ENCODE measurements around the gene BRSK2.

Gene BRSK2

DNA sequence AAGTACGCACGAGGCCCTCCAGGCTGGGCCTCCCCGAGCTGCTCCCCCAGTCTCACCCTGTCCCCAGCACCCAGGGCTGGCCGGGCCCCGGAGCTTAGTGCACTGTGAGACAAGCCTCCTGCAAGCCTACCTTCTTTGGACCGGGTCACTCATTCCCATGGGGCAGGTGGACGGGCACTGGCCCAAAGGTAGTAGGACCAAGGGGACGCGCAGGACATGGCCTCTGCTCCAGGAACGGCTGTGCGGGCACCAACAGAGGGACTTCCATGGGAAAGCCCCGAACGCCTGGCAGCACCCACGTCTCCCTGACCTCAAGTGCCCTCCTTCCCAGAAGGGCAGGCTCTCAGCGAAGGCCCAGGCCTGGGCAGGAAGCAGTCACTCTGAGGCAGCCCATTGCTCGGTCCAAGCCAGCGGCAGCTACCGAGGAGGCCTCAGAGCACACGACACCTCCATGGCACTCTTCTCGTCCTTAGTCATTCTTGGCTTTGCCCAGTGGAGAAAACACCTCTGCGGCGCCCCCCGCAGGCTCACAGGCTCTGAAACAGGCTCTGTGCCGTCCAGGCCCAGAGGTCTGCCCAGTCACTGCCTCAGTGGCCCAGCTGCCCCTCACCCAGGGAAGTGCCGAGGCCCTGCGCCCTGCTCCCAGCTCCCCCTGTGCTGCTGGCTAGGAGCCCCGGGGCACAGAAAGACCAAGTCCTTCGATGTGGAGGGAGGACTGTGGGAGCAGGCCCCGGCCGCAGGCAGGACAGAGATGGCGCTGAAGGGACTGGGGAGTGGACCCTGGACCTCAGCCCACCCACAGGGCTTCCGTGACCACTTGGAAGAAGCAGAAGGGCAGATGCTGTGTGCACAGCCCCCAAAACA, 93.1 kb downstream of the BRSK2 start:
- no peak for DNase-seq (ENCODE audit: low read depth in 2 of 2)

DNA sequence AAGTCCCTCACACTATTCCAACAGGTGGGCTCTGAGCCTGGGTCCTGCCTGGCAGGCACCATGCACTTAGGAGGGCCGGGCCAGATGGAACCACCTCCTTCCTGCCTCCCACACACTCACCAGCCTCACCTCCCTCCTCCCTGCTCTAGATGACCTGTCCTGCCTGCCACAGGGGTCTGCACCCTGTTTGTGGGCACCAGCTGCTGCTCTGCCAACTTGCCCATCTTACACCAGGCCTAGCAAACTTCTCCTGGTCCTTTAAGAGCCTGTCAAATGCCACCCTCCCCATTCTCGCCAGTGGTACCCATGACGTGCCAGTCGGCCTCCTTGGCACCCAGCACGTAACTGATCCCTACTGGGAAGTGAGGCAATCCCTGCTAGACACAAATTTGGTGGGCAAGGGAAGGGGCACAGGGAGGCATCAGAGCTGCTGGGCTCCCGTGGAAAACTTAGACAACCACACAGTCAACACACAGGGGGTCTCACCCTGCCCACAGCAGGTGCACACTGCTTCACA, 93.8 kb downstream of the BRSK2 start:
- DNase-seq (ENCODE audit: low read depth in 2 of 2) = no peak

DNA sequence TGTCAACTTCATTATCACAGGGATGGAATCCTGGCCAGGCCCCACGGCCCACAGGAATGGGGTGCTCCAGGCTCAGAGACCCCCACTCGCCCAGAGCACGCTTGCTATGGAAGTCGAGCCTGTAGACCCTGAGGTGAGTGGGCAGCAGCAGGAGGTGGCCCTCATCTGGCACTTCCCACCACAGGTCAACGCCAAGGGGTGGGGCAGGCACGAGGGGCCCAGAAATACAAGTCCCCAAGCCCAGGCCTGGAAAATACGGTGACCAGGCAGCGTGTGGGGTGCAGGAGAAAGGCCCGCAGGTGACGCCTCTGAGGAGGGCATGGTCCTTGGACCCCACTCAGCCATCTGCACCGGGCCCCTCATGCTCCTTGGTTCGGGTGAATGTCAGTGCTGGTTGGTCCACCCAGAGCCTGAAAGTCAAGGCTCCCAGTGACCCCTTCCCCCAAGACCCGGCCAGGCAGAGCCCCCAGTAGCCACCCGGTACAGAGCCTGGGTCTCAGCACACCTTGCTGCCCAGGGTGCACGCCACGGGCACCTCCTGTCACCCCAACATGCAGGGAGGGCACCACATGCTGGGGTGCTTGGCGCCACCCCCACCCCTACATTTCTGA, 94.4 kb downstream of the BRSK2 start:
- DNase-seq (ENCODE audit: low read depth in 2 of 2) = no peak

DNA sequence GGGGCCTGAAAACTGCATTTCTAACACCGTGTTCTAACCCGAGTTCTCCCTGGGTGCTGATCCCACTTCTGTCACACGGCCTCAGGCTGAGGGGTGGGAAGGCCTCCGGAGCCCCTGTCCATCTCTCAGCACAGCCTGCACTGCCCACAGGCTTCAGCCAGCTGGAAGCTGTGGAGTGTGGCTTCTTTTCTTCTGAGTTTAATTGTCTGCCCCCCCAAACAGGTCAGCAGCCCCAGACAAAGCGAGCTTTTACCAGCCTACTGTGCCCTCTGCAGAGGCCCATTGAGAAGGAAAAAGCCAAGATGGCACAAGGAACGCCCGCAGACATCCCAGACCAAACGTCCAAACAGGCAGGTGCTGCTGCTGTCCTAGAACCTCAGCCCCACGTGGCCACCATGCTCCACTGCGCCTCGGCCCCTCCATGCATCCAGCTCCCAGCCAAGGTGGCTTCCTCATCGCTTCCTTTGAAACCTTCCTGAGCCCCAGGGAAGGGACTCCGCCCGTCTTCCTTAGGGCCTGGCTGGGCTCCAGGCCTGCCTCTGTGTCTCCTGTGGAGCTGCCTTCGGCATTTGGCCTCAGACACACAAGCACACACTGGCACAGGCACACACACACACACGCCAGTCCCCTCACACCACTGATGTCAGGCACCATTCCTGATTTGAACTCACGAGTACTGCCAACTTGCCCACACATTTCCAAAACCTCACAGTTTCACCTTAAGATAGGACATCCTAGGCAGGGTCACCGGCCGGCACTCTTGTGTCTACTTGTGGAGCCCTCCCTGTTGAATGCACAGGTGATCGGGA, 95.2 kb downstream of the BRSK2 start:
- no peak for DNase-seq (ENCODE audit: low read depth in 2 of 2)

DNA sequence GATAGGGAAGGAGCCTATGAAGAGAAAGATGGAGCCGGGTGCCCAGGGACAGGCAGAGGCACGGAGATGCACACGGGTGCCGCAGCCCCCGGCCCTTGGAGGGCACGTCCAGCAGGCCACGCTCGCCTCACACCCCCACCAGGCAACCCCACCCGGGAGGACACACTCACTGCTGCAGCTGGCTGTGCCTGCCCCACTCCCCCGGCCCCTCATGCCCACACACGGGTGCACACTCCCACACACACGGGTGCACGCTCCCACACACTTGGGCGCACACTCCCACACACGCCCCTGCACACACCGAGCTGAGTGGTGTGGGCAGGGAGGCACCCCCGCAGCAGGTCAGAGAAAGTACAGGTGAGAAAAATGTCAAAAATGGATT, 95.8 kb downstream of the BRSK2 start:
- DNase-seq (ENCODE audit: low read depth in 2 of 2) = no peak

DNA sequence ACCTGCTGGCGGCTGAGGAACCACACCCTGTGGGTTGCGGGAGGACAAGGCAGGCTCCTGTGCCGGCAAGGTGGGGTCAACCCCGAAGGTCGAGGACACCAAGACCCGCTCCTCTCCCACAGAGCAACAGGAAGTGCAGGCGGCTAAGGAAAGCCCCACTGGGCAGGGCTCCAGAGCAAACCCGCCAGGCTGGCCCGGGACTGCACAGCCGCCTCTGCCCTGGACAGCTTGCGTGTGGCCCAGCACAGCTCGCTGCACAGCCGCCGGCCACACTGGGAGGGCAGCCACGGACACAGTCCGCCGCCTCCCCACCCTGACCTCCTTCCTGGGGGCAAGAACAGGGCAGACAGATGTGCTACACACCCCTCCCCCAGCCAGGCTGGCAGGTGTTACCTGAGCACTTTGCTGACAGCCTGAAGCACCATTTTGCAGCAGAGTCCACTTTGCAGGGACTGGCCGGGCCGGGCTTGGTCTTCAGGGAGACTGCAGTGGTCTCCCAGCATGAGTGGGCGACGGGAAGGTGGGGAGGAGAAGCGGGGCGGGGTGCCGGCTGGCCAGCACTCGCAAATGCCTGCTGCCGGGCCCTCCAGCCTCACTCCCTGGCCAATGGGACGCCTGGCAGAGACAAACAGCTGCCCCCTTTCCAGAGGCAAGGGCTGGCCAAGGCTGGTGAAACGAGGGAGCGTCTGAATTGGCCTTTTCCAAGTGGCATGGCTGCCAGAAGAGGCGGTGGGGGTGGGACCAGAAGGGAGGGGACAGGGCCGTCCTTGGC, 96.5 kb downstream of the BRSK2 start, which contains the start of gene MOB2:
TSS of gene MOB2 (minus strand) at position 726 of the 772 bp plus-strand sequence. CDS start at position 503, 223 bp downstream.
- no peak for DNase-seq (ENCODE audit: low read depth in 2 of 2)

DNA sequence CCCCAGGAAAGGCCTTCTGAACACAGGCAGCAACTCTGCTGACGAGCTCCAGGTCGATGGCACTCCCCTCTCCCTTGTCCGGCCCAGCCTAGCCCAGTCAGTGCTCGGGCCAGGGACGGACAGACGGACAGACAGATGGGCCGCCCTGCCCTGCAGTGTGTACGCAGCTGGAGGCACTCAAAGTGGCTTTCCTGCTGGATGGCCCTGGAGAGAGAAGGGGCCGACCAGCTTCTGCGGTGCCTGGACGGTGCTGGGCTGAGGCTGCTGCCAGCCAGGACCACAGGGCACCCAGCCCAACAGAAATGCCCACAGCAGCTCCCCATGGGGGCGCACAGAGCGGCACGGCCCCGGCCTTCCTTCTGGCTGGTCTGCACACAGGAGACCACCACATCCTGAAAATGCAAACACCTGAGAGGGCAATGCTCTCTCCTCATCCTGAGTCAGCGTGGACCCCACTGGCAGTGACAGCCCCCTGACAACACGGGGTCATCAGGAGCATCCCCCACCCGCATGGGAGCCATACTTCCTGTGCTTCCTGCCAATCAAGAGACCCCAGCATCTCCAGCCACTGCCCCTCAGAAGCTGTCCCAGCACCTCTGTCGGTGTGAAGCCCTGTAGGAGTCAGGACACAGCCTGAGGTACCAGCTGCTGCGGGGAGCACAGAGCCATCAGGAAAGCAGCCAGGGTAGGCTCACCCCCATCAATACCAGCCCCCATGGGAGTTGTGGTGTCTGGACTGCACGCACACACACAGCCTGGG, 97.5 kb downstream of the BRSK2 start:
- DNase-seq (ENCODE audit: low read depth in 2 of 2) = no peak

DNA sequence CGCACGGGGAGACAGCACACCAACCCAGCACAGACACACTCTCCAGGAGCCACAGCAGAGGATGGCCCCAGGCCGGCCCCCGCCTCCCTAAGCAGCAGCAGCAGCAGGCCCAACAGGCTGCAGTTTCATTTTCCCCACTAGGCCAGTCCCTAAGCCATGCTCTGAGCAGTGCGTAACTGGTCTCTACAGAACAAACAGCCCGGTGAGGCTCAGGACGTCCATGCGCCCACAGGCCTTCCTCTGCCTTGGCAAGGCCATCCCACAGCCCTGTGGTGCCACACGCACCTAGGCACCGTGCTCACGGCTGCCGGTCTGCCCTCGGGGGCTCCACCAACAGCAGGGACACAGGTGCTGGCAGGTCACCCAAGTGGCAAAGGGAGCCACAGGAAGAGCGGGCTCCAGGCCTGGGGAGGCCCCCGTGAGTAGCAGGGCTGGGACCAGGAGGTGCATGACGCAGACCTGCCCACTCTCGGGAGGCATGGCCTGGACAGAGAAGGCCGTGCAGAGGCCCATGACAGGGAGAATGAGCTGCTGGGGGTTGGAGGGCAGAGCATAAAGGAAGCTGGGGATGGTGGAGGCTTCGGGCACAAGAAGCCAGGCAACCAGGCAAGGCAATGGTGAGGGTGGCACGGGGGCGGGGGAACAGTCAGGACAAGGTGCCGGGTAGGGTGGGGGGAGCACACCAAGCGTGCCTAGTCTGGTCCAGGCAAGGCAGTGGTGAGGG, 98.3 kb downstream of the BRSK2 start:
- DNase-seq (ENCODE audit: low read depth in 2 of 2) = no peak

DNA sequence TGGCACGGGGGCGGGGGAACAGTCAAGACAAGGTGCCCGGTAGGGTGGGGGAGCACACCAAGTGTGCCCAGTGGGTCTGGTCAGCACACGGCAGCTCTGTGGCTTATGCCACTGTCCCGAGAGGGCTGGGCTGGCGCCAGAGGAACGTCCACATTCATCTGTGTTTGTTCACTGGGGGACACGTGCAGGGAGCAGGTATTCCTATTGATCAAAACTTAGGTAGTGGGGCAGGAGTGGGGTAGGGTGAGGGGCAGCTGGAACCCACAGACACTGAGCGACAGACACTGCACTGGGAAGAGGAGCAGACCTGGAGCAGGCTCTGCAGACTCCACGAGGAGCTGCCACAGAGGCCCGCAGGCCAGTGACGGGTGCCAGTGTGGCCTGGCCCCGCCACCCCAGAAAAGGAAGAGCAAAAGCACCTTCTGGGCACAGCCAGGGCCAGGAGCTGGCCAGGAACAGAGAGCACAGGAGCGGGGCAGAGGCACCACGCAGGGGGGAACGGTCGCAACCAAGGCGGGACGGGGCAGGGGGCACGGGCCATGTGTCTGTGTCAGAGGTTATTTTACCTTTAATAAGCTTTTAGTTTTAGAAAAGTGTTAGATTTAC, 98.9 kb downstream of the BRSK2 start:
- no peak for DNase-seq (ENCODE audit: low read depth in 2 of 2)

DNA sequence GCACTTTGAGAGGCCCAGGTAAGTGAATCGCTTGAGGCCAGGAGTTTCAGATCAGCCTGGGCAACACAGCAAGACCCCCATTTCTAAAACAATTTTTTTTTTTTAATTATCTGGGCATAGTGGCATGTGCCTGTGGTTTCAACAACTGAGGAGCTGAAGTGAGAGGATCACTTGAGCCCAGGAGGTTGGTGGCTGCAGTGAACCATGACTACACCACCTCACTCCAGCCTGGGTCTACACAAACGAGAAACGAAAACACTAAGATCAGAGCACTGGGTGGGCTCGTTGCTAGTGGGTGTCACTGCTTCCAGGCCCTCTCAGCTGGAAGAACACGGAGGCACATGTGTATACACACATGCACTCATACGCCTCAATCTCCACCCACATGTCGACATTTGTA, 100.9 kb downstream of the BRSK2 start:
- DNase-seq (ENCODE audit: low read depth in 2 of 2) = no peak

DNA sequence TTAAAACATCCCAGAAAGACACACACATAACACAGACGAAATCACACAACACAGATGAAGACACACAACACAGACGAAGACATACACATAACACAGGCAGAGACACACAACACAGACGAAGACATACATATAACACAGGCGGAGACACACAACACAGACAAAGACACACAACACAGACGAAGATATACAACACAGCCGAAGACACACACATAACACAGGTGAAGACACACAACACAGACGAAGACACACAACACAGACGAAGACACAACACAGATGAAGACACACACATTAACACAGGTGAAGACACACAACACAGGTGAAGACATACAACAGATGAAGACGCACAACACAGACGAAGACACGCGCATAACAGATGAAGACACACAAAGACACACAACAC, 101.6 kb downstream of the BRSK2 start:
- no peak for DNase-seq (ENCODE audit: low read depth in 2 of 2)

DNA sequence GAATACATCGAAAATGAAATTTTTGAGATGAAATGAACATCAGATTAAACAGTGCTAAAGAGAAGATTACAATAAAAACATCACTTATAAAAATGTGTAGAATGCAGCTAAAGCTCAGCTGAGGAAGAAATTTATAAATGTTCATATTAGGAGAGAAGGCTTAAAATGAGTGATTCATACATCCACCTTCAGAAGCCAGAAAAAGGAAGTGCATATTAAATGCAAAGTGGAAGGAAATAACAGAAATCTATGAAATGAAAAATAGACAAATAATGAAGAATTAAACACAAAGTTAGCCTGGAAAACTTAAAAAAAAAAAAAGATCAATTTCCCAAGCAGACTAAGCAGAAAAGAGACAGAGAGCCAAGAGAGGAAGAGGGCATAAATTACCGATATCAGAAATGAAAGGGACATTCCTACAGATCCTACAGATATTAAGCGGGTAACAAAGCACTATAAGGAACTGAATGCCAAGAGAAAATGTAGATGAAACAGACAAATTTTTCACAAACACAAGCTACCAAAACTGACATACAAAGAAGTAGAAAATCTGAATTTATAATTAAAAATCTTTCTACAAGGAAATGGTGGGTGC, 104.0 kb downstream of the BRSK2 start:
- DNase-seq (ENCODE audit: low read depth in 2 of 2) = no peak

DNA sequence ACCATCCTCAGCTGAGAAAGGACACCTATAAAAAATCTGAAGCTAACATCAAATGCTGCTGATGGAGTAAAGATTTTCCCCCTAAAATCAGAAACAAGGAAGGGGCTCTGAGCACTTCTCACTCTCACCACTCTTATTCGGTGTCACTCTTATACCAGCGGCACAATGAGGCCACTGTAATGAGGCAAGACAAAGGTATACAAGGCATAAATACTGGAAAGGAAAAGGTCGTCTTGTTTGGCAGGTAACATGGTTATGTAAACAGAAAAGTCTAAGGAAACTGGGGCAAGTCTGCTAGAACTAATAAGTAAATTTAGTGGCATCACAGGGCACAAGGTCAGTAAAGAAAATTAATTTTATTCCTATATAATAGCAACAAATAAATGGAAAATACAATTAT, 104.9 kb downstream of the BRSK2 start:
- DNase-seq (ENCODE audit: low read depth in 2 of 2) = no peak

DNA sequence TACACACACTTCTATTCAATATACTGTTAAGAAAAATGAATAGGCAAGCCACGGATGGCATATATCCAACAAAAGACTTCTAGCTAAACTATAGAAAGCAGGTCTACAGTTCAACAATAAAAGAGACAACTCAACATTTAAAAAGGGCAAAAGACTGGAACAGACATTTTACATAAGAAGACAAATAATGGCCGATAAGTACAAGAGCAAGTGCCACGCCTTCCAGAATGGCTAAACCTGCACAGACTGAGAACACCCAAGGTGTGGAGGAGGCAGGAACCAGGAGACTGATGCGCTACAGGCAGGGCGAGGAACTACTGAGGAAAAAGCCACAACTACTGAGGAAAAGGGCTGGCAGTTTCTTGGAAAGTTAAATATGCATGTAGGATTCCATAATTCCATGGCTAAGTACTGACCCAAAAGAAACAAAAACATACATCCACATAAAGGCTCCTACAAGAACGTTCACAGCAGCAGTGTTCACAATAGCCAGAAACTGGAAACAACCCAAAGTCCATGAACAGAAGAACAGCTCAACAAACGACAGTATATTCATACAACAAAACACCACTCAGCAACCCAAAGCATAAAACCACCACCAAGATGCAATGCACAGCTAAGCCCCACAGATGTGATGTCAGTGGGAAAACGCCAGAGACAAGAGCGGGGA, 106.5 kb downstream of the BRSK2 start:
- no peak for DNase-seq (ENCODE audit: low read depth in 2 of 2)

DNA sequence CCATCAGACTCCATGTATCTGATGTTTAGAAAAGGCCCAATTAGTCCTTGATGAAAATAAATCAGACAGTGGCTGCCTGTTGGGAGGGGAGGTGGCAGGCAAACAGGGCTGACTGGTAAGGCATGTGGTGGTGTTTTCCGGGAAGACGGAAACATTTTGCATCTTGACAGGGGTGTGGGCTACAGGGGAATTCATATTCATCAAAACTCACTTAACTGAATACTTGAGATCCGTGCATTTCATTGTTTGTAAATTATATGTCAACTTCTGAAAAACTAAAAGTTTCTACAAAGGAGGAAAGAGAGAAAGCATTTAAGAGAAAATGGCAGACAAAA, 107.0 kb downstream of the BRSK2 start:
- DNase-seq (ENCODE audit: low read depth in 2 of 2) = no peak

DNA sequence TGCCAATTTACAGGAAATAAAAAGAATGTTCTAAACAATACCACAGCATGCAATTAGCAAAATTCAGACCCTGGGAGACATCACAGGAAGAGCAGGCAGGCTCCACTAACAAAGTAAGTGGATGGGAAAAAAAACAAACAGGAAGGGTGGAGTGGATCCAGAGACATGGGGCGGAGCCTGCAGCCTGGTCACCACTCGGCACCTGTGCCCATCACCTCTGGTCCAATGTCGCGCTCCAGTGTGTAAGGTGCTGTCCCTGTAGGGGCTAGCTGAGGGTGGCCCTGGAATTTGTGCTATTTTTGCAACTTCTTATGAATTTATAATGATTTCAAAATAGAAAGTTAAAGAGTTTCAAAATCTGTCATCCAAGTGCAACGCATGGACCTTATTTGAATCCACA, 107.9 kb downstream of the BRSK2 start:
- no peak for DNase-seq (ENCODE audit: low read depth in 2 of 2)

DNA sequence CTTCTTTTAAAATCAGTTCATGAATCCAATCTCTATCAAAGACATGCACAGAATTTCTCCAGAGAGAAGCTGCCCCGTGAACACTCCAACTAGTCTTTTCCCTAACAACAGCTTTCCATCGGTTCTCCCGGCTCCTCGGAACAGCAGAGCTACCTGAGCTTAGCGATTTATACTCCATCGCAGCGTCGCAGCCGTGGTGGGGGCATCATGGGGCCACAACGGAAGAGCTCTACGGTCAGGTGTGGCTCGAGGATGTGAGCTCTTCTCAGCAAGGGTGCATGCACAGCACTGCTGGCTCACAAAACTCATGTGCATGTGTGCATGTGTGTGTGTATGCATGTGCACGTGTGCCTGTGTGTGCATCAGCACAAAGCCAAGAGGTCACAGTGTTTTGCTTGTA, 108.5 kb downstream of the BRSK2 start:
- DNase-seq (ENCODE audit: low read depth in 2 of 2) = no peak

DNA sequence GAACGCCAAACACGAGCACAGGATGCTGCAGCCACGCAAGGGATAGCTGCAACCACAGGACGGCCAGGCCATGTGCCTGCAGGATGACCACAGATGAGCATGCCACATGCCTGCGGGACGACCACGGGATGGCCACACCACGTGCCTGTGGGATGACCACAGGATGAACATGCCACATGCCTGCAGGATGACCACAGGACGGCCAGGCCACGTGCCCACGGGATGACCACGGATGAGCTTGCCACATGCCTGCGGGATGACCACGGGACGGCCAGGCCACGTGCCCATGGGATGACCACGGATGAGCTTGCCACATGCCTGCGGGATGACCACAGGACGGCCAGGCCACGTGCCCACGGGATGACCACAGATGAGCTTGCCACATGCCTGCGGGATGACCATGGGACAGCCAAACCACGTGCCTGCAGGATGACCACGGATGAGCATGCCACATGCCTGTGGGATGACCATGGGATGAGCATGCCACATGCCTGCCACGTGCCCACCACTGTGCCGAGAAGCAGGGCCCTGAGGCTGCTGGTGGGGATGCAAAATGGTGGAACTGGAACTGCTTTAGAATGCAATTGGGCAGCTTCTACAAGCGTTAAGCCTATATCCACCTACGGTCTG, 109.6 kb downstream of the BRSK2 start:
- DNase-seq (ENCODE audit: low read depth in 2 of 2) = no peak

All from stimulated activated CD4-positive, alpha-beta T cell treated with anti-CD3 and anti-CD28 coated beads, Interleukin-1b, Interleukin-23, amount 100 ng/mL, for 4 hours (primary cell).